GM21717 (cell line): ENCODE results near the gene AGBL4.

Experiments
- ATAC-seq: cut with Tn5 transposase; IDR thresholded peaks from one replicate; pipeline ENCODE4 v1.9.1; 2021; ENCODE audit warnings: mild to moderate bottlenecking, moderate library complexity; ENCODE audit not compliant: unreplicated experiment

Gene AGBL4

GRCh38 chr1:49197081-49197480 lies 826.7 kb downstream of the AGBL4 start:
- ATAC-seq = no peak

- ATAC-seq = no peak
Measured at GRCh38 chr1:49190138-49190537, 833.6 kb downstream of the AGBL4 start.

- ATAC-seq = no peak
Measured at GRCh38 chr1:49187056-49187455, 836.7 kb downstream of the AGBL4 start.

- no peak for ATAC-seq
Measured at GRCh38 chr1:49185450-49185980, 838.2 kb downstream of the AGBL4 start.

- no peak for ATAC-seq
Measured at GRCh38 chr1:49183489-49183888, 840.3 kb downstream of the AGBL4 start.

- no peak for ATAC-seq
Measured at GRCh38 chr1:49181033-49181432, 842.7 kb downstream of the AGBL4 start.

- no peak for ATAC-seq
Measured at GRCh38 chr1:49171941-49172593, 851.7 kb downstream of the AGBL4 start.

- ATAC-seq = no peak
Measured at GRCh38 chr1:49166031-49166430, 857.7 kb downstream of the AGBL4 start.

GRCh38 chr1:49163031-49163430 lies 860.7 kb downstream of the AGBL4 start:
- ATAC-seq = no peak

- ATAC-seq = no peak
Measured at GRCh38 chr1:49160677-49161076, 863.1 kb downstream of the AGBL4 start.

GRCh38 chr1:49136738-49137251 lies 887.0 kb downstream of the AGBL4 start:
- no peak for ATAC-seq

GRCh38 chr1:49125746-49126145 lies 898.0 kb downstream of the AGBL4 start:
- ATAC-seq = no peak

GRCh38 chr1:49111931-49112330 lies 911.8 kb downstream of the AGBL4 start:
- no peak for ATAC-seq

- no peak for ATAC-seq
Measured at GRCh38 chr1:49106445-49106844, 917.3 kb downstream of the AGBL4 start.

GRCh38 chr1:49104575-49104974 lies 919.2 kb downstream of the AGBL4 start:
- no peak for ATAC-seq

- no peak for ATAC-seq
Measured at GRCh38 chr1:49102752-49103151, 921.0 kb downstream of the AGBL4 start.

GRCh38 chr1:49098866-49099265 lies 924.9 kb downstream of the AGBL4 start:
- no peak for ATAC-seq

GRCh38 chr1:49086327-49086726 lies 937.4 kb downstream of the AGBL4 start:
- no peak for ATAC-seq

- no peak for ATAC-seq
Measured at GRCh38 chr1:49085079-49085478, 938.7 kb downstream of the AGBL4 start.

- no peak for ATAC-seq
Measured at GRCh38 chr1:49060766-49061165, 963.0 kb downstream of the AGBL4 start.

- no peak for ATAC-seq
Measured at GRCh38 chr1:49059087-49059486, 964.7 kb downstream of the AGBL4 start.

GRCh38 chr1:49052102-49052501 lies 971.7 kb downstream of the AGBL4 start:
- ATAC-seq = no peak

- no peak for ATAC-seq
Measured at GRCh38 chr1:49051647-49052046, 972.1 kb downstream of the AGBL4 start.
